ENCODE measurements around the gene THAP3.

Gene THAP3, protein sequence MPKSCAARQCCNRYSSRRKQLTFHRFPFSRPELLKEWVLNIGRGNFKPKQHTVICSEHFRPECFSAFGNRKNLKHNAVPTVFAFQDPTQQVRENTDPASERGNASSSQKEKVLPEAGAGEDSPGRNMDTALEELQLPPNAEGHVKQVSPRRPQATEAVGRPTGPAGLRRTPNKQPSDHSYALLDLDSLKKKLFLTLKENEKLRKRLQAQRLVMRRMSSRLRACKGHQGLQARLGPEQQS

GRCh38 chr1:6624710-6625583 lies at the start of gene THAP3:
THAP3 (plus strand) TSS chr1:6624868; CDS start chr1:6625219, 351 bp downstream.
- no peak for FAIRE-seq
- TF ChIP-seq CTCF (IDR thresholded peaks at IDR 0.05; ENCODE audit: insufficient read depth, missing control alignments): peak; percentile 2
- peak; percentile 66 for DNase-seq (ENCODE audit: insufficient read length, low spot score)

- FAIRE-seq: no peak
- no peak for DNase-seq (ENCODE audit: insufficient read length, low spot score)
- no peak for TF ChIP-seq CTCF (IDR thresholded peaks at IDR 0.05; ENCODE audit: insufficient read depth, missing control alignments)
These were observed 46.7 kb upstream of the THAP3 start for GRCh38 chr1:6577831-6578525.

GRCh38 chr1:6578624-6579373 lies 45.9 kb upstream of the THAP3 start:
- DNase-seq (ENCODE audit: insufficient read length, low spot score) (no peak), FAIRE-seq (no peak)
- no peak for TF ChIP-seq CTCF (IDR thresholded peaks at IDR 0.05; ENCODE audit: insufficient read depth, missing control alignments)

DNA sequence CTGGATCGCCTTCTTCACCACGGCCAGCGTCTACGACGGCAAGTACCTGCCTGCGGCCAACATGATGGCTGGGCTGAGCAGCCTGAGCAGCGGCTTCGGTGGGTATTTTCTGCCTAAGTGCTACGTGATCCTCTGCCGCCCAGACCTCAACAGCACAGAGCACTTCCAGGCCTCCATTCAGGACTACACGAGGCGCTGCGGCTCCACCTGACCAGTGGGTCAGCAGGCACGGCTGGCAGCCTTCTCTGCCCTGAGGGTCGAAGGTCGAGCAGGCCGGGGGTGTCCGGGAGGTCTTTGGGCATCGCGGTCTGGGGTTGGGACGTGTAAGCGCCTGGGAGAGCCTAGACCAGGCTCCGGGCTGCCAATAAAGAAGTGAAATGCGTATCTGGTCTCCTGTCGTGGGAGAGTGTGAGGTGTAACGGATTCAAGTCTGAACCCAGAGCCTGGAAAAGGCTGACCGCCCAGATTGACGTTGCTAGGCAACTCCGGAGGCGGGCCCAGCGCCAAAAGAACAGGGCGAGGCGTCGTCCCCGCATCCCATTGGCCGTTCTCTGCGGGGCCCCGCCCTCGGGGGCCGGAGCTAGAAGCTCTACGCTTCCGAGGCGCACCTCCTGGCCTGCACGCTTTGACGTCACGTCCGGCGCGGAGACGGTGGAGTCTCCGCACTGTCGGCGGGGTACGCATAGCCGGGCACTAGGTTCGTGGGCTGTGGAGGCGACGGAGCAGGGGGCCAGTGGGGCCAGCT lies 45.1 kb upstream of the THAP3 start, which contains the start of gene ZBTB48:
TSS of gene ZBTB48 (plus strand) at position 621 of the 745 bp plus-strand sequence. CDS start 616 bp downstream, outside the sequence.
- no peak for FAIRE-seq
- TF ChIP-seq CTCF (IDR thresholded peaks at IDR 0.05; ENCODE audit: insufficient read depth, missing control alignments): no peak
- DNase-seq (ENCODE audit: insufficient read length, low spot score): peak; percentile 97

DNA sequence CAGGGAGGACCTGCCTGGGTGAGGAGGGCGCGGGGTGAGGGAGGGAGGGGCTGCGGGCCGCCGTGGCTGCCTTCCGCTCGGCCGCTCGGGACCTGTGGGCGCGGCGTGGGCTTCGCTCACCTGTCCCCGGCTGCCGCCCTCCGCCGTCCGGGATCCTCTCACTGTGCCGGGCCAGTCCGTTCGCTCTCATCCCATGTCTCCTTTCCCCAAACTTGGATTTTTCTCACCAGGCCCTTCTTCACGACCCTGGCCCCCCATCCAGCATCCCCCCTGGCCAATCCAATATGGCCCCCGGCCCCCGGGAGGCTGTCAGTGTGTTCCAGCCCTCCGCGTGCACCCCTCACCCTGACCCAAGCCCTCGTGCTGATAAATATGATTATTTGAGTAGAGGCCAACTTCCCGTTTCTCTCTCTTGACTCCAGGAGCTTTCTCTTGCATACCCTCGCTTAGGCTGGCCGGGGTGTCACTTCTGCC lies 44.5 kb upstream of the THAP3 start:
- DNase-seq (ENCODE audit: insufficient read length, low spot score): no peak
- no peak for TF ChIP-seq CTCF (IDR thresholded peaks at IDR 0.05; ENCODE audit: insufficient read depth, missing control alignments)
- no peak for FAIRE-seq
